ENCODE data around the gene SMAP2.

GRCh38 chr1:40404670-40405462 lies 31.3 kb downstream of the SMAP2 start:
- TF ChIP-seq EP300 (IDR thresholded peaks at IDR 0.05) (no peak), POLR2A (IDR thresholded peaks at IDR 0.05; ENCODE audit: low read depth) (no peak)
